Measurements from ENCODE around the gene GRK2.

DNA sequence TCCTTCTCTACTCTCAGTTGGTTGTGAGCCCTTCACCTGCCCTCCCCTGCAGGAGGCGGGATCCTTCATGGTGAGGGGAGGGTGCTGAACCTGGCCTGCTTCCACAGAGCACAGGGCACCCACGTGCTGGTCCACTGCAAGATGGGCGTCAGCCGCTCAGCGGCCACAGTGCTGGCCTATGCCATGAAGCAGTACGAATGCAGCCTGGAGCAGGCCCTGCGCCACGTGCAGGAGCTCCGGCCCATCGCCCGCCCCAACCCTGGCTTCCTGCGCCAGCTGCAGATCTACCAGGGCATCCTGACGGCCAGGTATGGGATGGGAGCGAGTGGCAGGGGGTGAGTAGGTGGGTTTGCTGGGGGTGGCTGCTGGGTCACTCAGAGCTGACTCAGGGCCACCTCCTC lies 43.4 kb downstream of the GRK2 start:
- TF ChIP-seq, protein P1, sequence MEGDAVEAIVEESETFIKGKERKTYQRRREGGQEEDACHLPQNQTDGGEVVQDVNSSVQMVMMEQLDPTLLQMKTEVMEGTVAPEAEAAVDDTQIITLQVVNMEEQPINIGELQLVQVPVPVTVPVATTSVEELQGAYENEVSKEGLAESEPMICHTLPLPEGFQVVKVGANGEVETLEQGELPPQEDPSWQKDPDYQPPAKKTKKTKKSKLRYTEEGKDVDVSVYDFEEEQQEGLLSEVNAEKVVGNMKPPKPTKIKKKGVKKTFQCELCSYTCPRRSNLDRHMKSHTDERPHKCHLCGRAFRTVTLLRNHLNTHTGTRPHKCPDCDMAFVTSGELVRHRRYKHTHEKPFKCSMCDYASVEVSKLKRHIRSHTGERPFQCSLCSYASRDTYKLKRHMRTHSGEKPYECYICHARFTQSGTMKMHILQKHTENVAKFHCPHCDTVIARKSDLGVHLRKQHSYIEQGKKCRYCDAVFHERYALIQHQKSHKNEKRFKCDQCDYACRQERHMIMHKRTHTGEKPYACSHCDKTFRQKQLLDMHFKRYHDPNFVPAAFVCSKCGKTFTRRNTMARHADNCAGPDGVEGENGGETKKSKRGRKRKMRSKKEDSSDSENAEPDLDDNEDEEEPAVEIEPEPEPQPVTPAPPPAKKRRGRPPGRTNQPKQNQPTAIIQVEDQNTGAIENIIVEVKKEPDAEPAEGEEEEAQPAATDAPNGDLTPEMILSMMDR (IDR thresholded peaks at IDR 0.05): no peak
- TF ChIP-seq POLR2A (IDR thresholded peaks at IDR 0.05): no peak

All from right lobe of liver (tissue), 4 donors.